Measurements from ENCODE around the gene FXYD3.

DNA sequence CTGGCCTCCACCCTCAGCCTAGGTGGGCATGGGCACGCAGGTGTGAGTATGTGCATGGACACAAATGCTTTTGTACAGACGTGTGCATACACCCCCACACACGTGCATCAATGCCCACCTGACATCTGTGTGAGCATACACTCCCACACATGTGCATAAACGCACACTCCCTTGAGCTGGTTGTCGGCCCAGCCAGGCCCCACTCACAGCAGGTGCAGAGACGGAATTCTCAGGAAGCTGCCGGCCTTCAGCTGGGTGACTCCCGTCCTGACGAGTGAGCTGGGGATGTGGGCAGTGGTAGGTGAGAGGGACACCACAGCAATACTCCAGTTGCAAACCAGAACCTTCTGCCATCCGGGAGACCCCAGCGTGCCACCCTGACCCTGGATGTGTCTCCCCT is 18.2 kb downstream of the FXYD3 start:
- no peak for TF ChIP-seq POLR2AphosphoS5 (IDR thresholded peaks at IDR 0.05; ENCODE audit: low read depth, low read length)
- TF ChIP-seq, protein P1, sequence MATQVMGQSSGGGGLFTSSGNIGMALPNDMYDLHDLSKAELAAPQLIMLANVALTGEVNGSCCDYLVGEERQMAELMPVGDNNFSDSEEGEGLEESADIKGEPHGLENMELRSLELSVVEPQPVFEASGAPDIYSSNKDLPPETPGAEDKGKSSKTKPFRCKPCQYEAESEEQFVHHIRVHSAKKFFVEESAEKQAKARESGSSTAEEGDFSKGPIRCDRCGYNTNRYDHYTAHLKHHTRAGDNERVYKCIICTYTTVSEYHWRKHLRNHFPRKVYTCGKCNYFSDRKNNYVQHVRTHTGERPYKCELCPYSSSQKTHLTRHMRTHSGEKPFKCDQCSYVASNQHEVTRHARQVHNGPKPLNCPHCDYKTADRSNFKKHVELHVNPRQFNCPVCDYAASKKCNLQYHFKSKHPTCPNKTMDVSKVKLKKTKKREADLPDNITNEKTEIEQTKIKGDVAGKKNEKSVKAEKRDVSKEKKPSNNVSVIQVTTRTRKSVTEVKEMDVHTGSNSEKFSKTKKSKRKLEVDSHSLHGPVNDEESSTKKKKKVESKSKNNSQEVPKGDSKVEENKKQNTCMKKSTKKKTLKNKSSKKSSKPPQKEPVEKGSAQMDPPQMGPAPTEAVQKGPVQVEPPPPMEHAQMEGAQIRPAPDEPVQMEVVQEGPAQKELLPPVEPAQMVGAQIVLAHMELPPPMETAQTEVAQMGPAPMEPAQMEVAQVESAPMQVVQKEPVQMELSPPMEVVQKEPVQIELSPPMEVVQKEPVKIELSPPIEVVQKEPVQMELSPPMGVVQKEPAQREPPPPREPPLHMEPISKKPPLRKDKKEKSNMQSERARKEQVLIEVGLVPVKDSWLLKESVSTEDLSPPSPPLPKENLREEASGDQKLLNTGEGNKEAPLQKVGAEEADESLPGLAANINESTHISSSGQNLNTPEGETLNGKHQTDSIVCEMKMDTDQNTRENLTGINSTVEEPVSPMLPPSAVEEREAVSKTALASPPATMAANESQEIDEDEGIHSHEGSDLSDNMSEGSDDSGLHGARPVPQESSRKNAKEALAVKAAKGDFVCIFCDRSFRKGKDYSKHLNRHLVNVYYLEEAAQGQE (IDR thresholded peaks at IDR 0.05; ENCODE audit: insufficient read depth in 1 of 2, low read depth in 2 of 2, low read length in 2 of 2), result no peak

All from PFSK-1 (cell line).